H1 (cell line): Measurements from ENCODE around the gene IDH3A. TPM values are rescaled to one million over a fixed set of nuclear protein-coding genes. Genes with fewer than 3 reads are reported as not detected.

Experiments used
- CTCF ChIA-PET: fragments of 300-600 bp; sonication (Branson Sonifier 250); formaldehyde crosslinking; loops from one replicate; lab custom pipeline; 2021; ENCODE audit not compliant: partially characterized antibody; lab: Charles Lee
- POLR2A ChIA-PET: fragments of 300-600 bp; sonication (Branson Sonifier 250); formaldehyde crosslinking; loops from one replicate; lab custom pipeline; 2021; ENCODE audit warnings: inconsistent platforms; ENCODE audit not compliant: partially characterized antibody; lab: Charles Lee
- DNase-seq, 2 experiments: peaks; one replicate each; pipeline versions ENCODE4 v3.0.0 to v3.0.0-alpha.2; 2010 to 2022; ENCODE audit warnings: low spot score in 2 of 2, low read depth in 1 of 2, mixed read lengths in 1 of 2
- FAIRE-seq: peaks from 2 replicates; lab custom pipeline; 2011; peaks lifted over from hg19 to GRCh38; lab: Jason Lieb, UNC
- H2AFZ ChIP-seq: 2 replicates; pipeline ENCODE4 v1.8.1; 2012; ENCODE audit warnings: low read length, inconsistent platforms
- H2AK5ac ChIP-seq: 2 replicates; pipeline ENCODE4 v1.6.1; 2013; ENCODE audit warnings: low read depth, low read length
- H2BK120ac ChIP-seq: replicated peaks from 2 replicates; pipeline ENCODE3; 2013; ENCODE audit warnings: low read depth, low read length, inconsistent platforms
- H2BK12ac ChIP-seq: 2 replicates; pipeline ENCODE4 v1.6.1; 2013; ENCODE audit warnings: low read depth, low read length
- H2BK15ac ChIP-seq: 2 replicates; pipeline ENCODE4 v1.6.1; 2013; ENCODE audit warnings: low read length
- H2BK20ac ChIP-seq: 2 replicates; pipeline ENCODE4 v1.6.1; 2013; ENCODE audit warnings: low read length
- H2BK5ac ChIP-seq: 2 replicates; pipeline ENCODE4 v1.6.1; 2013; ENCODE audit warnings: low read depth, low read length
- H3K14ac ChIP-seq: 2 replicates; pipeline ENCODE4 v1.6.1; 2013; ENCODE audit warnings: inconsistent platforms; ENCODE audit not compliant: insufficient read length
- H3K18ac ChIP-seq: 2 replicates; pipeline ENCODE4 v1.6.1; 2013; ENCODE audit warnings: low read length; ENCODE audit errors: extremely low read depth
- H3K23ac ChIP-seq: 2 replicates; pipeline ENCODE4 v1.6.1; 2013; ENCODE audit warnings: inconsistent platforms; ENCODE audit not compliant: insufficient read length
- H3K23me2 ChIP-seq: 2 replicates; pipeline ENCODE4 v1.6.1; 2013; ENCODE audit warnings: low read depth, low read length
- H3K27ac ChIP-seq: 2 replicates; pipeline ENCODE4 v1.6.1; 2011; ENCODE audit warnings: low read depth, low read length, inconsistent platforms
- H3K27me3 ChIP-seq, 4 experiments: replicated peaks in 1 of 4; 1 replicate in 1 of 4; 2 replicates in 3 of 4; pipeline versions ENCODE4 v1.6.1 to v1.8.1; 2011 to 2013; ENCODE audit warnings: low read length in 3 of 4, mild to moderate bottlenecking in 3 of 4, inconsistent platforms in 2 of 4, mixed read lengths in 2 of 4, moderate library complexity in 1 of 4; ENCODE audit not compliant: control insufficient read depth in 3 of 4, insufficient read depth in 3 of 4; ENCODE audit errors: extremely low read depth in 1 of 4
- H3K36me3 ChIP-seq, 4 experiments: 2 replicates each; pipeline versions ENCODE4 v1.6.1 to v1.8.1; 2011 to 2013; ENCODE audit warnings: mild to moderate bottlenecking in 4 of 4, low read length in 3 of 4, moderate library complexity in 2 of 4, control low read depth in 1 of 4, inconsistent platforms in 1 of 4; ENCODE audit not compliant: insufficient read depth in 4 of 4, control insufficient read depth in 2 of 4
- H3K4ac ChIP-seq: replicated peaks from 2 replicates; pipeline ENCODE3; 2013; ENCODE audit warnings: low read length, low read depth, mixed read lengths, inconsistent platforms; ENCODE audit not compliant: insufficient read length
- H3K4me1 ChIP-seq, 4 experiments: replicated peaks in 1 of 4; 1 replicate in 1 of 4; 2 replicates in 3 of 4; pipeline versions ENCODE4 v1.6.1 to v1.8.1; 2011 to 2013; ENCODE audit warnings: low read length in 3 of 4, inconsistent platforms in 2 of 4, mixed read lengths in 1 of 4; ENCODE audit not compliant: insufficient read depth in 4 of 4, control insufficient read depth in 3 of 4
- H3K4me2 ChIP-seq, 2 experiments: 2 replicates each; pipeline versions ENCODE4 v1.6.1 to v1.8.1; 2011 to 2013; ENCODE audit warnings: low read depth in 2 of 2, low read length in 2 of 2, control low read depth in 1 of 2, inconsistent platforms in 1 of 2, mild to moderate bottlenecking in 1 of 2; ENCODE audit not compliant: insufficient read depth in 1 of 2
- H3K4me3 ChIP-seq, 4 experiments: fragments of 200-600, 300-600 bp in 1 of 4; sonication (generic), shearing (Covaris generic), sonication (Bioruptor Twin) in 1 of 4; 2 replicates each; pipeline versions ENCODE4 v1.5.1 to v1.8.1; 2011 to 2016; ENCODE audit warnings: low read length in 4 of 4, low read depth in 3 of 4, control low read depth in 2 of 4, inconsistent platforms in 2 of 4, mild to moderate bottlenecking in 2 of 4, mixed read lengths in 1 of 4, moderate library complexity in 1 of 4; ENCODE audit not compliant: insufficient read depth in 2 of 4; ENCODE audit errors: extremely low read depth in 1 of 4
- H3K56ac ChIP-seq: replicated peaks from 2 replicates; pipeline ENCODE3; 2013; ENCODE audit warnings: low read depth, mild to moderate bottlenecking, mixed read lengths, low read length, inconsistent platforms; ENCODE audit not compliant: insufficient read length
- H3K79me1 ChIP-seq: 2 replicates; pipeline ENCODE4 v1.6.1; 2013; ENCODE audit warnings: low read depth, low read length, control low read depth
- H3K79me2 ChIP-seq, 2 experiments: 2 replicates each; pipeline versions ENCODE4 v1.6.1 to v1.8.1; 2012 to 2013; ENCODE audit warnings: low read length in 2 of 2, mild to moderate bottlenecking in 2 of 2, inconsistent platforms in 1 of 2; ENCODE audit not compliant: insufficient read depth in 2 of 2, control insufficient read depth in 1 of 2
- H3K9ac ChIP-seq, 4 experiments: replicated peaks in 1 of 4; 1 replicate in 1 of 4; 2 replicates in 3 of 4; pipeline versions ENCODE4 v1.6.1 to v1.8.1; 2011 to 2013; ENCODE audit warnings: low read depth in 3 of 4, low read length in 3 of 4, control low read depth in 2 of 4, mild to moderate bottlenecking in 2 of 4, moderate library complexity in 2 of 4, inconsistent platforms in 1 of 4; ENCODE audit errors: extremely low read depth in 1 of 4
- H3K9me3 ChIP-seq, 2 experiments: 2 replicates each; pipeline versions ENCODE4 v1.6.1 to v1.8.1; 2012 to 2013; ENCODE audit warnings: mild to moderate bottlenecking in 2 of 2, moderate library complexity in 2 of 2, control low read depth in 1 of 2, inconsistent platforms in 1 of 2, low read depth in 1 of 2, low read length in 1 of 2, mixed read lengths in 1 of 2; ENCODE audit not compliant: insufficient read depth in 2 of 2
- H4K20me1 ChIP-seq, 2 experiments: replicated peaks in 1 of 2; 2 replicates each; pipeline versions ENCODE3 to v1.8.1; 2011 to 2013; ENCODE audit warnings: inconsistent platforms in 2 of 2, low read length in 2 of 2, mild to moderate bottlenecking in 1 of 2; ENCODE audit not compliant: insufficient read depth in 2 of 2, control insufficient read depth in 1 of 2
- H4K5ac ChIP-seq: 2 replicates; pipeline ENCODE4 v1.6.1; 2013; ENCODE audit warnings: low read length, low read depth, mixed read lengths, inconsistent platforms; ENCODE audit not compliant: insufficient read length
- H4K8ac ChIP-seq: 2 replicates; pipeline ENCODE4 v1.8.0; 2013; ENCODE audit warnings: mild to moderate bottlenecking, moderate library complexity, low read length, inconsistent platforms; ENCODE audit not compliant: insufficient read depth; ENCODE audit errors: extremely low read depth
- H4K91ac ChIP-seq: replicated peaks from 2 replicates; pipeline ENCODE3; 2013; ENCODE audit warnings: low read length, mixed read lengths, inconsistent platforms; ENCODE audit not compliant: insufficient read length
- EP300 ChIP-seq, 2 experiments: IDR thresholded peaks; 1 replicate in 1 of 2; 2 replicates in 1 of 2; pipeline ENCODE4 v1.6.1; 2011 to 2012; ENCODE audit warnings: low read depth in 2 of 2, low read length in 2 of 2, mild to moderate bottlenecking in 2 of 2, borderline replicate concordance in 1 of 2, inconsistent platforms in 1 of 2, moderate library complexity in 1 of 2
- MAFK ChIP-seq: IDR thresholded peaks from 2 replicates; pipeline ENCODE4 v1.6.1; 2012; ENCODE audit warnings: low read depth, mild to moderate bottlenecking, improper control_type of control experiment, low read length
- RFX5 ChIP-seq: IDR thresholded peaks from 2 replicates; pipeline ENCODE4 v1.6.1; 2011; ENCODE audit warnings: low read depth, low read length, improper control_type of control experiment, borderline replicate concordance
- ZNF274 ChIP-seq: IDR thresholded peaks from 2 replicates; pipeline ENCODE4 v1.7.0; 2012; ENCODE audit warnings: low read length, borderline replicate concordance; ENCODE audit errors: extremely low read depth
- WGBS, 2 experiments: shearing (Covaris generic) in 1 of 2; methylation state at CpG; one replicate each; pipeline versions ENCODE4 v1.1.6 to v1.1.7; 2013 to 2015; ENCODE audit warnings: low lambda C conversion rate in 2 of 2, mixed read lengths in 2 of 2, inconsistent platforms in 1 of 2, low coverage in 1 of 2, missing lambda C conversion rate in 1 of 2; ENCODE audit not compliant: insufficient replicate concordance in 2 of 2, insufficient coverage in 1 of 2, insufficient read length in 1 of 2; ENCODE audit errors: extremely low coverage in 1 of 2, missing lambda C conversion rate in 1 of 2; 5-methylcytosine and 5-hydroxymethylcytosine counted together
- polyA plus RNA-seq, 7 experiments: library from polyadenylated mRNA; depleted of rRNA in 3 of 7; stranded (reverse) in 5 of 7; unstranded in 2 of 7; fragments of >200 nt in 5 of 7; fragments of 200-250 nt in 2 of 7; gene quantifications; 1 replicate in 5 of 7; 2 replicates in 1 of 7; 4 replicates in 1 of 7; pipeline versions ENCODE4 v1.2.1 to v1.2.3, GENCODE V29; 2011 to 2013; ENCODE audit warnings: missing spikeins in 2 of 7, mixed read lengths in 2 of 7
- total RNA-seq: library from RNA; stranded (reverse); fragmentation: NEBNext Ultra II Directional; extraction: Animal tissue kit (Norgen Biotek cat#: 25700); gene quantifications from 2 replicates; pipeline ENCODE4 v1.2.1, GENCODE V29; 2021
- TF ChIP-seq, protein P1 (sequence below): IDR thresholded peaks from 2 replicates; pipeline ENCODE4 v1.6.1; 2011; ENCODE audit warnings: low read depth, mild to moderate bottlenecking, low read length; ENCODE audit not compliant: insufficient read depth
- TF ChIP-seq, protein P2 (sequence below): IDR thresholded peaks from 2 replicates; pipeline ENCODE4 v1.6.1; 2011; ENCODE audit warnings: low read length, improper control_type of control experiment

Gene IDH3A
- total and polyA plus RNA-seq, 2 of the 8 experiments (the other 6 are each of a cell fraction or from before 2014, with no cell fraction given), result 23.4 to 36.8 TPM

DNA sequence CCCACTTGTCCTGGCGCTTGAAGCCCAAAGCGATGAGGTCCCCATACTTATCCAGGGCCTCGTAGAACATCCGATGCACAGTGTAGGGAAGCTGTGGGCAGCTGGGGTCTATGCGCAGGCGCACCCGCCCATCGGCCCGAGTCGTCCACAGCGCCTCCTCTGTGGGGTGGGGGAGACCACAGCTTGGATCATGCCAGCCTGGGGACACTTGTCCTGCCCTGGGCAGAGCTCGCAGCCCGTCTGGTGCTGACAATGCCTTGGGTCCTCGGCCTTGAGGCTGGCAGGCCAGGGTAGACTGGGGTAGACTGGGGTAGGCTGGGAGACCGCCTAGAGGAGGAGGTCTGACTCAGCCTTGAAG lies 45.4 kb downstream of the IDH3A start:
- DNase-seq, result no peak
- TF ChIP-seq, protein P1, sequence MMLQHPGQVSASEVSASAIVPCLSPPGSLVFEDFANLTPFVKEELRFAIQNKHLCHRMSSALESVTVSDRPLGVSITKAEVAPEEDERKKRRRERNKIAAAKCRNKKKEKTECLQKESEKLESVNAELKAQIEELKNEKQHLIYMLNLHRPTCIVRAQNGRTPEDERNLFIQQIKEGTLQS, result no peak
- TF ChIP-seq MAFK (no peak), ZNF274 (no peak), RFX5 (no peak), EP300 (IDR thresholded peaks at IDR 0.05; ENCODE audit: borderline replicate concordance in 1 of 2, low read depth in 2 of 2, low read length in 2 of 2) (no peak)
- TF ChIP-seq, protein P2, sequence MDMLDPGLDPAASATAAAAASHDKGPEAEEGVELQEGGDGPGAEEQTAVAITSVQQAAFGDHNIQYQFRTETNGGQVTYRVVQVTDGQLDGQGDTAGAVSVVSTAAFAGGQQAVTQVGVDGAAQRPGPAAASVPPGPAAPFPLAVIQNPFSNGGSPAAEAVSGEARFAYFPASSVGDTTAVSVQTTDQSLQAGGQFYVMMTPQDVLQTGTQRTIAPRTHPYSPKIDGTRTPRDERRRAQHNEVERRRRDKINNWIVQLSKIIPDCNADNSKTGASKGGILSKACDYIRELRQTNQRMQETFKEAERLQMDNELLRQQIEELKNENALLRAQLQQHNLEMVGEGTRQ, result no peak
- Histone ChIP-seq H3K4ac (no peak overlapping the region), H3K4me2 (no peak overlapping the region), H3K36me3 (no peaks in the 10 kb centered on the region), H2AK5ac (no peak overlapping the region), H3K9ac (no peak overlapping the region), H2BK120ac (no peak overlapping the region), H4K8ac (no peak overlapping the region), H3K18ac (no peak overlapping the region), H4K91ac (no peak overlapping the region), H3K23ac (no peak overlapping the region), H3K27me3 (no peaks in the 10 kb centered on the region), H3K23me2 (no peaks in the 10 kb centered on the region), H2BK12ac (no peak overlapping the region), H2BK15ac (no peak overlapping the region), H3K27ac (no peak overlapping the region), H2BK20ac (no peak overlapping the region), H3K79me2 (no peaks in the 10 kb centered on the region), H3K4me3 (no peak overlapping the region), H3K4me1 (no peaks in the 10 kb centered on the region), H3K56ac (no peak overlapping the region), H3K79me1 (no peaks in the 10 kb centered on the region), H4K5ac (no peak overlapping the region), H2BK5ac (no peak overlapping the region), H3K14ac (no peak overlapping the region), H4K20me1 (no peaks in the 10 kb centered on the region), H3K9me3 (no peaks in the 10 kb centered on the region), H2AFZ (no peak overlapping the region)
- FAIRE-seq, result no peak
- ChIA-PET CTCF (interaction anchor here (0.7 to 10.9 kb wide), 26 partner anchors 11 to 294 kb away, joined by 3 to 239 read pairs (median 8); partner anchors contain the start of genes ACSBG1 and CIB2), POLR2A (no interaction called here)
- WGBS, 2 experiments, result 93% methylated on average over 15 of the region's 15 CpGs; no CpG with 5 or more reads in 1 of the 2 experiments
